ENCODE measurements around the gene PDGFRB.
A peak's percentile ranks its signal among the peaks of the same experiment; 100 is the strongest.

PDGFRB gene

DNA sequence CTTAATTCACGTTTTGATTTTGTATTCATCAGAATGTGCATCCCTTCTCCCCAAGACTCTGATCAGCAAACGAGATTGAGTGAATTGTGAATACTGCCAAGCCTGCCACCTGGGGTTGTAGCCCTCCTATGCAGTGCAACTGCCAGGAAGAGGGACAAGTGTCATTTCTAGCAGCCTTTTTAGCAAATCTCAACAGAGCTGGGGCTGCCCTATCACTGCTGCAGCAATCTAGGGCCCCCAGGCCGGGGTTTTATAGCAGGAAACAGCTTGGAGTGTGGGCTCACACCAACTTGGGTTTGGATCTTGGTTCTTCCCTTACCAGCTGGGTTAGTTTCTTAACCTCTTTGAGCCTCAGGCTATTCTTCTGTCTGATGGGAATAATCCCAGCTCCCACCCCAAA lies 73.3 kb downstream of the PDGFRB start:
- peak; percentile 2 for DNase-seq (ENCODE audit: low spot score)

DNA sequence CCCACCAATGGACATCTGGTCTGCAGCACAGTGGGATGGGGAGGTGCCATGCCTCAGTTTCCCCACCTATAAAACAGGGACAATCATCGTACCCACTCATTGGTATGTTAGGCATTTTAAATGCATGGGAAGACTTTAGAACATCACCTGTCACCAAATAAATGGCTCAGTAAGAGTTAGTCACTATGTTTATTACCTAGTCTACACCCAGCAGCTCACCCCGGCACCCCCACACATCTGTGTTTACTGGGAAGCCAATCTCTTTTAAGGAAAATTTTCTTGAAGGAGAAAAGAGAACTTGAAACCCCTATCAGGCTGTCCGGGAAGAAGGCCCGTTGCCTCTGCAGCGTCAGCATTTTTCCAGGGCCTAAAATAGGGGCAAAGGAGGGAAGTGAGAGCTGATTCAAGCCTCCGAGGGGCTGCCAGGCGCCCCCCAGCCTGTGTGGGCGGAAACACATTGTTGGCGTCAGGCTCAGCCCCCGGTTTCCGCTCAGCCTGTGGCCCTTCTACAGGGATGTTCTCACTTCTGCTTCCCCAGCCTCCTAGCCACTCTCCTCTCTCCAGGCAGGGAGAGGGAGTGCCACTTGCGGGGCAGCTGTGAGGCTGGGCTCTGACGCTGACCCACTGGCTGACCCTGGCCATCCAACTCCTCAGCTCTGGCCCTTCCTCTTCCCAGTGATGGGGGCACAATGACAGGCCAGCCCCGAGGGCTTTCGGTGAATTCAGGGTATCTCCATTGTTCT lies 73.9 kb downstream of the PDGFRB start:
- DNase-seq (ENCODE audit: low spot score): peak; percentile 22

GRCh38 chr5:150080696-150081435 lies 74.8 kb downstream of the PDGFRB start:
- peak; percentile 2 for DNase-seq (ENCODE audit: low spot score)

GRCh38 chr5:150079909-150080461 lies 75.7 kb downstream of the PDGFRB start:
- DNase-seq (ENCODE audit: low spot score): no peak

DNA sequence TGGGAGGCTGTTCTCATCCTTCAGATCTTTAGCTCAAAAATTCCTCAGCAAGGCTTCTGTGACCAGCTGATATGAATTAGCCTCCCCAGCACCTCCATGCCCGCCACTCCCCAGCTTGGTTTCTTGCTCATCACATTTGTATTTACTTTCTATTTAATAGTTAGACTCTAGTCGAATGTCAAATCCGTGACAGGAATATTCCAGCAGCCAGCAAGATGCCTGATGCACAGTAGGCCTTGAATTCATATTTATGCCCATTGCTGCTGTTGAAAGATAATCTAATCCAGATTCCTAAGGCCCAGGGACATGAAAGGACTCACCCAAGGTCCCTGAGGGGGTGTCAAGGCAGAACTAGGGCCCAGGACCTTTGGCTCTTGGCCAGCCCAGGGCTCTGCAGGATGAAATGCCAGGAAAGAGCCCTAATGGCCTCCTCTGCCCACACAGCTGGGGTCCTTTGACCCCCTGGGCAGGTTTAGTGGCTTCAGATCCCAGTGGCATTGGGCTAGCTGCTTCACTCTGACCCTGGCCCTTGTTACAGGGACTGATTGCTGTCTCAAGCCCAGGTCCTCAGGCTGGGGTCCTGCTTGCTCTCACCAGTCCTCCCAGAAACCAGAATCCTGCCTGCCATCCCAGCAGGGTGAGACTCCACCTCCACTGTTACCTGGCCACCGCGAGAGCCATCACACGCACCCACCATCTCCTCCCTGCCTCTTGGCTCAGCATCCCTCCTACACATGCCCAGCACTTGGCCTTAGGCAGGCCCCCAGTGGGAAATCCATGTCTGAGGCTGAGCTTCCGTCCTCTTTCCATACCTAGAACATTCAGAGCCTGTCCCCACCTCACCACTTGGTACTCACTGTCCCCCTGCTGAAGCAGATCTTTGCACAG lies 76.6 kb downstream of the PDGFRB start:
- no peak for DNase-seq (ENCODE audit: low spot score)

DNA sequence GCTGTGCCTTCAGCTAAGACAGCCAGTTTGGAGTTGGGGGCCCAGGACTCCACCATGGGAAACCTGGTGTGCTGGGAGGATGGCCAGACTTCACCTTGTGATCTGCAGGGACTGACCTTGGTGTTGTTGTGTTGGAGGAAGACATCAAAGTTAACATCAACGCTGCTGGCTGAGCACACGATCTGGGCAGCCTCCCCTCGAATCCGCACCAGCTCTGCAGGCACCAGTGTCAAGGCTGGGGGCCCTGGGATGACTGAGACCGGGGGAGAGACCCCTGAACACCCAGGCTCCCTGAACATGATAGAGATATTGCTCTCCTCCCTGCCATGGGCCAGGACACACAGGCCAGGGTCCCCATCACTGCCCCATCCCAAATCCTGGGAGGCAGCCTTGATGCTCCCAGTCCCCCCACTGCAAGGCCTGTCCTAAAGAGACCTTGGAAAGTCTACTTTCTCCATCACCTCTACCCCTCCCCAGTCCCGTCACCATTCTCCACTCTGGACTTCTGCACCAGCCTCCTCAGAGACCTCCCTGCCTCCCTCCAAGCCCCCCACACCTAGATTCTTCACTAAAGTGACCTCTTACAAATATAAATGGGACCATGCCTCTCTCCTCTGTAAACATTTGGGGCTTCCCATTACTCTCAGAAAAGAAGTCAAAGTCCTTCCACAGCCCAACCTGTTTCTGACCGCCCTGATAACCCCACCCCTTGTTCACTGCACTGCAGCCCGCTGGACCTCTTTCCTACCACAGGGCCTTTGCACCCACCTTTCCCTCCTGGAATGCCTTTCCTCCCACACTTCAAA lies 77.4 kb downstream of the PDGFRB start:
- DNase-seq (ENCODE audit: low spot score): no peak

DNA sequence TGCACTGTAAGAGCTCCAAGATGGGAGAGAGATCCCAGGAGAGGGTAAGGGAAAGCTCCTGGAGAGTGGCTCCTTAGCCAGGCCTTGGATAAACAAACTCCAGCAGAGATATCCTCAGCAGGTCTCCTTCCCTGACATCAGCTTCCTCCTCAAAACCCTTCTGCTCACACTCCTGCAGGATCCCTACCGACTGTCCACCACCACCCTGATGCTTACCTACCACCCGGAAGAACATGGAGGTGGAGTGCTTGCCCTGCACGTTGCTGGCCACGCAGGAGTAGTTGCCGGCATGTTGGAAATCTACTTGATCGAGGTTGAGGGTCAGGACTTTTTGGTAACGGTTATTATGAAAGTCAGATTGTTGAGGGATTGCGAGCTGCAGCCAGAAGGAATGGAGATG lies 78.6 kb downstream of the PDGFRB start:
- DNase-seq (ENCODE audit: low spot score): no peak

GRCh38 chr5:150075806-150076205 lies 79.8 kb downstream of the PDGFRB start:
- DNase-seq (ENCODE audit: low spot score): no peak

DNA sequence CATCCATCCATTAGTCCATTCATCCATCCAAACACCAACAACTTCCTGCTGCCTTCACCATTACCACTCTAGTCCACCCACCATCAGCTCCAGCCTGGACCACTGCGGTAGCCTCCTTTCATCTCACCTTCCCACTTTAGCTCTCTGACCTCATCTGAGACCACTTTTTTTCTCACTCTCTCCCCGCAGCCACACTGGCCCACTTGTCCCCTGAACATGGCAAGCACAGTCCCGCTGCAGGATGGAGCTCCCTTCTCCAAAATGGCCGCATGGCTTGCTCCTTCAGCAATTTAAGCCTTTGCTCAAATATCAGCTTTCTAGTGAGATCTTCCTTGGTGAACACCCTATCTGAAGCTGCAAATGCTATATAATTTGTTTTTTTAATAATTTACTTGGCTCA lies 80.4 kb downstream of the PDGFRB start:
- DNase-seq (ENCODE audit: low spot score): no peak

GRCh38 chr5:150073677-150074076 lies 82.0 kb downstream of the PDGFRB start:
- no peak for DNase-seq (ENCODE audit: low spot score)

- no peak for DNase-seq (ENCODE audit: low spot score)
Measured at GRCh38 chr5:150073086-150073625, 82.5 kb downstream of the PDGFRB start.

GRCh38 chr5:150070821-150071220 lies 84.8 kb downstream of the PDGFRB start:
- DNase-seq (ENCODE audit: low spot score): no peak

DNA sequence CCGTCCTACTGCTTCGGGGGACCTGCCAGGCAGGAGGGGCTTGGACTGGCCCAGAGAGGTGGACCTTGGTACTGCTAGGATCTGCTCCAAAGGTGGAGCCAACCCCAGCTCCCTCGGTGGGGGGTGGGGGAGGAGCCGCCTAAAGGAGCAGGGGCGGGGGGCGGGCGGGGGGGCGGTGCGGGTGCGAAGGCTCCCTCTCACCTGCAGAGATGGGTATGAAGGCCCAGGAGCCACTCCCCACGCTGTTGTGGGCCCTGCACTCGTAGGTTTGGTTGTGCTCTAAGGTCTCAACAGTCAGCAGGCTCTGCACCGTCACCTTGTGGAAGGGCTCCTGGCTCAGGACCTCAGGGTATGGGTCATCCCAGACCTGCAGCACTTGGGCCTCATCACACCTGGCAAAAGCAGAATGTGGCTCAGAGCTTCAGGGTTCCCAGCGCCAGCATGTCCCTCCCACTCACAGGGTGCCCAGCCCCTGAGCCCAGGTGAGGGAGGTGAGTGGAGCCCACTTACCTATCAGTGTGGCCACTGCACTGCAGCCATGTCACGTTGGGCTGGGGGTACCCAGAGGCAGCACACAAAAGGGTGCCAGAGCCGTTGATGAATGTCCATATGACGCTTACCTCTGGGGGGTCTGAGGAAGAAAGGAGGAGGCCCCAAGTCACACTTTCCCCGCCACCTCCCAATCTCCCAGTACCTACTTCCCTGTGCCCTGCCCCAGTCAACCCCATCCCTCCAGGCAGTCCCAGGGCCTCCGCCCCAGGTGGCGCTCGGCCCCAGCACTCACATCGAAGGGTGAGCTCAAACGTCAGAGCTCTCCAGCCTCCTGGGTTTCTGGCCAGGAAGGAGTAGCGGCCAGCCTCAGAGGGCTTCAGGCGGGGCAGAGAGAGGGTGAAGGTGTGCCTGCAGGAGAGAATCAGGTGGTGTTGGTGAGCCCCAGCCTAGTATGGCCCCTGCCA lies 85.7 kb downstream of the PDGFRB start:
- no peak for DNase-seq (ENCODE audit: low spot score)

GRCh38 chr5:150068961-150069645 lies 86.5 kb downstream of the PDGFRB start:
- no peak for DNase-seq (ENCODE audit: low spot score)

GRCh38 chr5:150068472-150068871 lies 87.2 kb downstream of the PDGFRB start:
- DNase-seq (ENCODE audit: low spot score): no peak

DNA sequence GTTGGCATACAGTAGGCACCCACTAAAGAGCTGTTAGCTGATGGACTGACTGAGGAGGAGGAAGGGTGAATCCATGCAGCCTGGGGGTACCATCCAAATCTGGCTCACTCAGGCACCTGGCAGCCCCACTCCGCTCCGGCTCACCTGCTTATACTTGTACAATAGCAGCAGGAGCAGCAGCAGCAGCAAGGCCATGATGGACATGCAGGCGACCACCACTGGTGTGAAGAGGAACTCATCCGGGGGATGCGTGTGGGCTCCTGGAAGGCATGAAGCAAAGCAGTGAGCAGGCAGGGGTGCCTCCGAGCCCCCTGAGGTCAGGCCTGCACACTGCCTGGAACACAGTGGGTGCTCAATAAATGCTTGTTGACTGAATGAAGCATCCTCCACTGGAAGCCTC lies 87.6 kb downstream of the PDGFRB start:
- DNase-seq (ENCODE audit: low spot score): no peak

- no peak for DNase-seq (ENCODE audit: low spot score)
Measured at GRCh38 chr5:150067405-150067960, 88.2 kb downstream of the PDGFRB start.

DNA sequence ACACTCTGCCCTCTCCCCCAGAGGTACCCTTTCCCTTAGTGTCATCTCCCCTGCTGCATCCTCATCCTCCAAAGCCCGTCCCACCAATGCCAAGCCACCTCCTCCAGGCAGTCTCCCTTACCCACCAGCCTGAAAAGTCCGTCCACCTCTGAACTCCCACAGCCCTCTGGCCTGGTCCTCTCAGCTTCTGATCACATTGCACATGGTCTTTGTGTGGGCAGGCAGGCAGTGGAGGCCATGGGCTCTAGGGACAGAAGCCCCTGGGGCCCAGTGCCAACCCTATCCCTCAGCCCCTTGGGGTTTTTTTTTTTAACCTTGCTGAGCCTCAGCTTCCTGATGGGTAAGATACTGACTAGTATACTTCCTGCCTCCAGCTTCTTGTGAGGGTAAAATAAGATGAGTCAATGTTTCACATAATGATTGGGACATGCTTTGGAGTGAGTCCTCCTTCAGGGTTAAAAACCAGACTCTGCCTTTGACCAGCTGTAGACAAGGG lies 88.7 kb downstream of the PDGFRB start:
- DNase-seq (ENCODE audit: low spot score): peak; percentile 78

GRCh38 chr5:150066436-150066835 lies 89.2 kb downstream of the PDGFRB start:
- no peak for DNase-seq (ENCODE audit: low spot score)

All from AG08396 (cell line).